Glutamatergic neuron (in vitro differentiated cells): ENCODE measurements around the gene PPP4R3B. TPM values are rescaled to one million over a fixed set of nuclear protein-coding genes. Genes with fewer than 3 reads are reported as not detected.

Source experiments
- DNase-seq: peaks from one replicate; pipeline ENCODE4 v3.0.0; 2022
- H3K27ac Mint-ChIP-seq: one replicate; pipeline ENCODE4 v1.8.0; 2020; ENCODE audit warnings: mild to moderate bottlenecking, mixed read lengths, inconsistent platforms; ENCODE audit not compliant: unreplicated experiment
- H3K27me3 Mint-ChIP-seq: one replicate; pipeline ENCODE4 v1.8.0; 2020; ENCODE audit warnings: mild to moderate bottlenecking, moderate library complexity, mixed read lengths, inconsistent platforms; ENCODE audit not compliant: unreplicated experiment
- H3K36me3 Mint-ChIP-seq: one replicate; pipeline ENCODE4 v1.8.0; 2020; ENCODE audit warnings: mild to moderate bottlenecking, mixed read lengths, inconsistent platforms; ENCODE audit not compliant: unreplicated experiment
- H3K4me1 Mint-ChIP-seq: one replicate; pipeline ENCODE4 v1.8.0; 2020; ENCODE audit warnings: mild to moderate bottlenecking, low read depth, mixed read lengths, inconsistent platforms; ENCODE audit not compliant: unreplicated experiment
- H3K4me3 Mint-ChIP-seq: one replicate; pipeline ENCODE4 v1.8.0; 2020; ENCODE audit warnings: mild to moderate bottlenecking, mixed read lengths, inconsistent platforms; ENCODE audit not compliant: unreplicated experiment
- H3K9me3 Mint-ChIP-seq: one replicate; pipeline ENCODE4 v1.8.0; 2020; ENCODE audit warnings: mild to moderate bottlenecking, moderate library complexity, mixed read lengths, inconsistent platforms; ENCODE audit not compliant: unreplicated experiment
- total RNA-seq: library from RNA; stranded (reverse); fragmentation: NEBNext Ultra II Directional; extraction: Animal tissue kit (Norgen Biotek cat#: 25700); gene quantifications from one replicate; pipeline ENCODE4 v1.2.1, GENCODE V29; 2021; ENCODE audit not compliant: unreplicated experiment
- TF ChIP-seq, protein P1 (sequence below): fragments of 200-600 bp; sonication (generic); IDR thresholded peaks from one replicate; pipeline ENCODE4 v1.5.0; 2021; ENCODE audit not compliant: partially characterized antibody, unreplicated experiment

Gene PPP4R3B
- total RNA-seq, 1 donor from 2014 or later, result 55.0 TPM

DNA sequence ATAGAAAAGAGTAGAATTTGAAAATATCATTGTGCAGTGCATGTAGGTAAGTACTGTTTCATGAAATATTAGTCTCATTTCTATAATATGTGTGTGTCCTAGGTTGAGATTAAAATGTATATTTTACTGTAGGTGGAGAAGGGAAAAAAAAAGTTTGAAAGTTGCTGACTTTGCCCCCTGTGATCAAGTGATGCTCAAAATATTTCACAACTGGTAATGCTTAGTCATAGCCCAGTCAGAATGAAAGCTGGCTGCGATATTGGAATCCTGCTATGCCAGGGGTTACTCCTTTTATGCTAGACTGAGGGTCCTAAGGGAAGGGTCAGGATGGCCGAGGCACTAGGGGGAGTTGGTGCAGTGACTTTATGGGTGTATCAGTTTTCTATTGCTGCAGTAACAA, 117.4 kb downstream of the PPP4R3B start:
- H3K36me3 Mint-ChIP-seq, result no peaks in the 10 kb centered on the region
- no peaks in the 10 kb centered on the region for H3K27me3 Mint-ChIP-seq

DNA sequence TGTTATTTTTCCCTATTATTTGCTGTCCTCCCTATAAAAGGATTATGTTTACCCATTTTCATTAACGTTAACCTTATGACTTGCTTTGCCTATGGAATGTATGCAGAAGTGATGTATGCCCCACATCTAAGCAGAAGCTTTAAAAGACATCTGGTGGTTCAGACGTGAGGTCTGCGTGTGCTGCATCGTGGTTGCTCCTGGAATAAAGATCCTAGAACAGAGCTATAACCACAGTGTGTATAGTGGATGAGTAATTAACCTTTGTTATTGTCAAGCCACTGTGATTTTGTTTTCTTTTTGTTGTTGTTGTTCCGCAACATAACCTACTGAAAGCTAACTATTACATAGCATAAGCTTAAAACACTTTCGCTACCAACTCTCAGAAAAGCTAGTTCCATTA, 118.8 kb downstream of the PPP4R3B start:
- TF ChIP-seq, protein P1, sequence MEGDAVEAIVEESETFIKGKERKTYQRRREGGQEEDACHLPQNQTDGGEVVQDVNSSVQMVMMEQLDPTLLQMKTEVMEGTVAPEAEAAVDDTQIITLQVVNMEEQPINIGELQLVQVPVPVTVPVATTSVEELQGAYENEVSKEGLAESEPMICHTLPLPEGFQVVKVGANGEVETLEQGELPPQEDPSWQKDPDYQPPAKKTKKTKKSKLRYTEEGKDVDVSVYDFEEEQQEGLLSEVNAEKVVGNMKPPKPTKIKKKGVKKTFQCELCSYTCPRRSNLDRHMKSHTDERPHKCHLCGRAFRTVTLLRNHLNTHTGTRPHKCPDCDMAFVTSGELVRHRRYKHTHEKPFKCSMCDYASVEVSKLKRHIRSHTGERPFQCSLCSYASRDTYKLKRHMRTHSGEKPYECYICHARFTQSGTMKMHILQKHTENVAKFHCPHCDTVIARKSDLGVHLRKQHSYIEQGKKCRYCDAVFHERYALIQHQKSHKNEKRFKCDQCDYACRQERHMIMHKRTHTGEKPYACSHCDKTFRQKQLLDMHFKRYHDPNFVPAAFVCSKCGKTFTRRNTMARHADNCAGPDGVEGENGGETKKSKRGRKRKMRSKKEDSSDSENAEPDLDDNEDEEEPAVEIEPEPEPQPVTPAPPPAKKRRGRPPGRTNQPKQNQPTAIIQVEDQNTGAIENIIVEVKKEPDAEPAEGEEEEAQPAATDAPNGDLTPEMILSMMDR, result no peak
- H3K36me3 Mint-ChIP-seq, result no peaks in the 10 kb centered on the region
- DNase-seq, result no peak
- H3K4me3 Mint-ChIP-seq, result no peak overlapping the region
- H3K27ac Mint-ChIP-seq, result no peak overlapping the region
- no peaks in the 10 kb centered on the region for H3K9me3 Mint-ChIP-seq
- H3K27me3 Mint-ChIP-seq, result no peaks in the 10 kb centered on the region
- H3K4me1 Mint-ChIP-seq, result peaks cover 5% of the 10 kb centered on the region

More for the DNA sequence above, 117.4 kb downstream of the PPP4R3B start:
- Mint-ChIP-seq H3K9me3 (no peaks in the 10 kb centered on the region), H3K27ac (no peak overlapping the region), H3K4me3 (no peak overlapping the region), H3K4me1 (peaks cover 5% of the 10 kb centered on the region)
- TF ChIP-seq, protein P1, result no peak
- DNase-seq, result no peak

Other genes with a start within 250 kb of the PPP4R3B start
- gene CCDC88A, start 197.8 kb downstream of the PPP4R3B start, total RNA-seq, result 400 TPM
- gene CFAP36, start 97.9 kb downstream of the PPP4R3B start, total RNA-seq, result 27.7 TPM
- 21.0 TPM for gene PNPT1, start 76.2 kb upstream of the PPP4R3B start, total RNA-seq